ENCODE results near the gene ZNF764. TPM values are rescaled to one million over a fixed set of nuclear protein-coding genes. Genes with fewer than 3 reads are reported as not detected.

The ZNF764 gene
- total RNA-seq, 1 experiment from 2014 or later: 15.2 TPM

GRCh38 chr16:30526137-30526822 lies 31.9 kb downstream of the ZNF764 start, which contains the start of gene ZNF768:
TSS of gene ZNF768 (minus strand) at chr16:30526566. CDS start at chr16:30526413, 153 bp downstream.
- peak; percentile 21 for DNase-seq (ENCODE audit: low spot score)
- peaks cover 15% of the 10 kb centered on the region for H3K36me3 ChIP-seq (ENCODE audit: insufficient read depth, low read length, poor library complexity, severe bottlenecking)
- no TSS peak for BruUV-seq (replicated peaks)
- intact Hi-C loops (cut with micrococcal nuclease; ENCODE audit: unreplicated experiment): no loop called here
- peak within 1 kb of the TSS; percentile 95 for H3K27ac ChIP-seq (ENCODE audit: low read depth, low read length, poor library complexity, severe bottlenecking)
- no peak for TF ChIP-seq EZH2 (IDR thresholded peaks at IDR 0.05; ENCODE audit: borderline replicate concordance, low read depth, low read length, poor library complexity, severe bottlenecking)
- TF ChIP-seq CTCF (conservative IDR thresholded peaks at IDR 0.05; ENCODE audit: low read depth, low read length): no peak
- ChIA-PET POLR2A (ENCODE audit: low non-redundant PET) (interaction anchor here (0.6 kb wide), 1 partner anchor 40 kb away, joined by 3 read pairs; no protein-coding TSS in a partner anchor), CTCF (interaction anchor here (0.7 to 1.1 kb wide), 2 partner anchors 9 to 72 kb away, joined by 3 to 5 read pairs; no protein-coding TSS in a partner anchor)
- peak within 1 kb of the TSS; percentile 86 for H3K4me3 ChIP-seq (ENCODE audit: low read depth, low read length, poor library complexity, severe bottlenecking)
- no peaks in the 10 kb centered on the region for H3K9me3 ChIP-seq (ENCODE audit: low read depth, low read length, poor library complexity, severe bottlenecking)
- peaks cover 12% of the 10 kb centered on the region for H3K4me1 ChIP-seq (ENCODE audit: insufficient read depth, low read length, poor library complexity, severe bottlenecking)
- H3K27me3 ChIP-seq (replicated peaks; ENCODE audit: insufficient read depth, low read depth, low read length, poor library complexity): no peaks in the 10 kb centered on the region

DNA sequence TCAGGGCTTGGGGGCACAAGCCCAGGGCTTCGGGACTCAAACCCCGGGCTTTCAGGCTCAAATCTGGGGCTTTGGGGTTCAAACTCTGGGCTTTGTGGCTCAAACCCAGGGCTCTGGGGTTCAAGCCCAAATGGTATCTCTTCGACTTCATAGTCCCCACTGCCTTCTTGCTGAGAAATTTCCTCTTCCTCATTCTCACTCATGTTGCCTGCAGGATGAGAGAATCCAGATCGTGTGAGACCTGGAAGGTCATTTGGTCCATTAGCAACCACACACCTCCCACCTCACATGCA lies 32.4 kb downstream of the ZNF764 start:
- peak overlapping the region; percentile 86 for H3K4me3 ChIP-seq (ENCODE audit: low read depth, low read length, poor library complexity, severe bottlenecking)
- TSS peak; percentile 30 for BruUV-seq (replicated peaks)
- POLR2A ChIA-PET (ENCODE audit: low non-redundant PET): no interaction called here

More for the DNA sequence above, 32.4 kb downstream of the ZNF764 start:
- peaks cover 11% of the 10 kb centered on the region for H3K36me3 ChIP-seq (ENCODE audit: insufficient read depth, low read length, poor library complexity, severe bottlenecking)
- H3K27me3 ChIP-seq (replicated peaks; ENCODE audit: insufficient read depth, low read depth, low read length, poor library complexity): no peaks in the 10 kb centered on the region
- peak overlapping the region; percentile 95 for H3K27ac ChIP-seq (ENCODE audit: low read depth, low read length, poor library complexity, severe bottlenecking)
- no peaks in the 10 kb centered on the region for H3K9me3 ChIP-seq (ENCODE audit: low read depth, low read length, poor library complexity, severe bottlenecking)
- intact Hi-C loops (cut with micrococcal nuclease; ENCODE audit: unreplicated experiment): no loop called here
- no peak for DNase-seq (ENCODE audit: low spot score)
- TF ChIP-seq CTCF (conservative IDR thresholded peaks at IDR 0.05; ENCODE audit: low read depth, low read length): no peak
- peaks cover 12% of the 10 kb centered on the region for H3K4me1 ChIP-seq (ENCODE audit: insufficient read depth, low read length, poor library complexity, severe bottlenecking)
- CTCF ChIA-PET: no interaction called here
